Measurements from ENCODE around the gene TEKT3. TPM values are rescaled to one million over a fixed set of nuclear protein-coding genes. Genes with fewer than 3 reads are reported as not detected.

TEKT3 gene
- total RNA-seq, 6 experiments from 2014 or later: not detected

DNA sequence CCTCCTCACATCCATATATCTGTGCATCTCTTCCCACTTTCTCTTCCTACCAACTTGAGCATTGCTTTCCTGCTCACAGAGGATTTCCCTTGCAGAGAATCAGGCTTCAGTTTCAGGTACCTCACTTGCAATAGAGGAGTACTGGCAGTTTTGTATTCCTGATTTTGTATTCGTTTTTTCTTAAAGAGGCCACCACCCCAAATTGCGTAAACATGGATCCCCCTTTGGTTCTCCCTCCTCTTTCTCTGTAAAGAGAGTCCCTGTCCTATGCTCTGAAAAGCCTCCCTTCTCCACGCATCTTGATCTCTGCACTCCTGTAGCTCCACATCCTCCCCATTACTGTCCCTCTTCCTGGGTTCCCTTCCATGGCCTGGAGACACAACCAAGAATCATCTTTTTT, 32.2 kb downstream of the TEKT3 start:
- 57% methylated on average over 3 of the region's 3 CpGs for WGBS (ENCODE audit: insufficient coverage, low coverage, low lambda C conversion rate, missing lambda C conversion rate)
- no peak for DNase-seq

GRCh38 chr17:15308758-15309157, 32.6 kb downstream of the TEKT3 start:
- intact Hi-C loops (cut with DNase I): no loop called here
- H3K4me3 ChIP-seq: no peak overlapping the region
- H3K9me3 ChIP-seq: no peaks in the 10 kb centered on the region
- no peak overlapping the region for H3K27ac ChIP-seq
- no peaks in the 10 kb centered on the region for H3K36me3 ChIP-seq
- H3K27me3 ChIP-seq: no peaks in the 10 kb centered on the region
- H3K4me1 ChIP-seq: no peaks in the 10 kb centered on the region
- DNase-seq: no peak
- WGBS (ENCODE audit: insufficient coverage, low coverage, low lambda C conversion rate, missing lambda C conversion rate): 13% methylated on average over 2 of the region's 7 CpGs
- TF ChIP-seq, protein P1, sequence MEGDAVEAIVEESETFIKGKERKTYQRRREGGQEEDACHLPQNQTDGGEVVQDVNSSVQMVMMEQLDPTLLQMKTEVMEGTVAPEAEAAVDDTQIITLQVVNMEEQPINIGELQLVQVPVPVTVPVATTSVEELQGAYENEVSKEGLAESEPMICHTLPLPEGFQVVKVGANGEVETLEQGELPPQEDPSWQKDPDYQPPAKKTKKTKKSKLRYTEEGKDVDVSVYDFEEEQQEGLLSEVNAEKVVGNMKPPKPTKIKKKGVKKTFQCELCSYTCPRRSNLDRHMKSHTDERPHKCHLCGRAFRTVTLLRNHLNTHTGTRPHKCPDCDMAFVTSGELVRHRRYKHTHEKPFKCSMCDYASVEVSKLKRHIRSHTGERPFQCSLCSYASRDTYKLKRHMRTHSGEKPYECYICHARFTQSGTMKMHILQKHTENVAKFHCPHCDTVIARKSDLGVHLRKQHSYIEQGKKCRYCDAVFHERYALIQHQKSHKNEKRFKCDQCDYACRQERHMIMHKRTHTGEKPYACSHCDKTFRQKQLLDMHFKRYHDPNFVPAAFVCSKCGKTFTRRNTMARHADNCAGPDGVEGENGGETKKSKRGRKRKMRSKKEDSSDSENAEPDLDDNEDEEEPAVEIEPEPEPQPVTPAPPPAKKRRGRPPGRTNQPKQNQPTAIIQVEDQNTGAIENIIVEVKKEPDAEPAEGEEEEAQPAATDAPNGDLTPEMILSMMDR (IDR thresholded peaks at IDR 0.05): no peak
- TF ChIP-seq POLR2A (IDR thresholded peaks at IDR 0.05): no peak
- no peak for ATAC-seq

More for the DNA sequence above, 32.2 kb downstream of the TEKT3 start:
- no peaks in the 10 kb centered on the region for H3K36me3 ChIP-seq
- H3K4me3 ChIP-seq: no peak overlapping the region
- TF ChIP-seq, protein P1 (IDR thresholded peaks at IDR 0.05): no peak
- no peak for TF ChIP-seq POLR2A (IDR thresholded peaks at IDR 0.05)
- H3K27me3 ChIP-seq: no peaks in the 10 kb centered on the region
- ATAC-seq: no peak
- H3K4me1 ChIP-seq: no peaks in the 10 kb centered on the region
- intact Hi-C loops (cut with DNase I): no loop called here
- no peaks in the 10 kb centered on the region for H3K9me3 ChIP-seq
- H3K27ac ChIP-seq: no peak overlapping the region

DNA sequence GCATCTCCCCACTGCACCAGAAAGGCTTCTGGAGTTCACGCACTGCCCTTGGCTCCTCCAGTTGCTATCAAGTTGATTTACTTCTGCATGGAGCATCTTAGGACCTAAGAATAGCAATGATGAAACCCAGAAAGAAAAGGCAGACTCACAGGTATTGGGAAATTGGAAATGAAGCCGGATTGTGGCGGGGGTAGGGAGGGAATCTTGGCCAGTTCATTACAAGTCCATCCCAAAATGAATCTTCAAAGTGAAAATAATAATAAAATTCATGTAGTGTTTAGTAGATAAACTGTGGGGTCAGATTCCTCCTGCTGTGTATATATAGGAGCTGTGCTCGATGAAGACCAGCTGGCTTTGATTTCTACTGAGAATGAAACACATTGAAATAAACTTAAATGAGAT, 33.7 kb downstream of the TEKT3 start:
- no peak overlapping the region for H3K27ac ChIP-seq
- no peaks in the 10 kb centered on the region for H3K4me1 ChIP-seq
- intact Hi-C loops (cut with DNase I): no loop called here
- TF ChIP-seq, protein P1 (IDR thresholded peaks at IDR 0.05): no peak
- no peak for TF ChIP-seq POLR2A (IDR thresholded peaks at IDR 0.05)
- ATAC-seq (no peak), DNase-seq (no peak)
- no peaks in the 10 kb centered on the region for H3K9me3 ChIP-seq
- H3K27me3 ChIP-seq: no peaks in the 10 kb centered on the region
- H3K4me3 ChIP-seq: no peak overlapping the region
- WGBS (ENCODE audit: insufficient coverage, low coverage, low lambda C conversion rate, missing lambda C conversion rate): 54% methylated on average over 4 of the region's 4 CpGs
- H3K36me3 ChIP-seq: no peaks in the 10 kb centered on the region

GRCh38 chr17:15303851-15304250, 37.5 kb downstream of the TEKT3 start:
- Histone ChIP-seq H3K4me3 (no peak overlapping the region), H3K9me3 (no peaks in the 10 kb centered on the region), H3K27me3 (no peaks in the 10 kb centered on the region), H3K36me3 (no peaks in the 10 kb centered on the region), H3K4me1 (no peaks in the 10 kb centered on the region), H3K27ac (no peak overlapping the region)
- TF ChIP-seq POLR2A (IDR thresholded peaks at IDR 0.05): no peak
- TF ChIP-seq, protein P1 (IDR thresholded peaks at IDR 0.05): no peak
- 65% methylated on average over 14 of the region's 14 CpGs for WGBS (ENCODE audit: insufficient coverage, low coverage, low lambda C conversion rate, missing lambda C conversion rate)
- intact Hi-C loops (cut with DNase I): no loop called here
- DNase-seq (no peak), ATAC-seq (no peak)

GRCh38 chr17:15303268-15303667, 38.1 kb downstream of the TEKT3 start:
- WGBS (ENCODE audit: insufficient coverage, low coverage, low lambda C conversion rate, missing lambda C conversion rate): 44% methylated on average over 3 of the region's 3 CpGs
- TF ChIP-seq, protein P1 (IDR thresholded peaks at IDR 0.05): no peak
- no peak overlapping the region for H3K27ac ChIP-seq
- ATAC-seq (no peak), DNase-seq (no peak)
- intact Hi-C loops (cut with DNase I): no loop called here
- no peaks in the 10 kb centered on the region for H3K4me1 ChIP-seq
- no peak overlapping the region for H3K4me3 ChIP-seq
- no peaks in the 10 kb centered on the region for H3K27me3 ChIP-seq
- no peaks in the 10 kb centered on the region for H3K9me3 ChIP-seq
- H3K36me3 ChIP-seq: no peaks in the 10 kb centered on the region
